IPS-18c (cell line): Measurements from ENCODE around the gene KDM4B.

Source experiments
- H3K4me3 ChIP-seq: 2 replicates; pipeline ENCODE4 v1.7.0; 2013; ENCODE audit warnings: low read depth, mild to moderate bottlenecking, low read length, moderate library complexity; ENCODE audit not compliant: insufficient read depth
- H3K9me3 ChIP-seq: one replicate; pipeline ENCODE4 v1.6.1; 2013; ENCODE audit warnings: mild to moderate bottlenecking, low read length, moderate library complexity; ENCODE audit not compliant: control insufficient read depth, insufficient read depth

KDM4B gene

GRCh38 chr19:5094768-5095567 lies 126.1 kb downstream of the KDM4B start:
- peaks cover 6% of the 10 kb centered on the region for H3K9me3 ChIP-seq

GRCh38 chr19:5095568-5095850 lies 126.6 kb downstream of the KDM4B start:
- peaks cover 6% of the 10 kb centered on the region for H3K9me3 ChIP-seq

More at GRCh38 chr19:5094768-5095567, 126.1 kb downstream of the KDM4B start:
- no peak overlapping the region for H3K4me3 ChIP-seq

GRCh38 chr19:5096536-5096935 lies 127.6 kb downstream of the KDM4B start:
- Histone ChIP-seq H3K9me3 (peaks cover 6% of the 10 kb centered on the region), H3K4me3 (no peak overlapping the region)

More at GRCh38 chr19:5095568-5095850, 126.6 kb downstream of the KDM4B start:
- H3K4me3 ChIP-seq, result no peak overlapping the region

- Histone ChIP-seq H3K9me3 (peaks cover 6% of the 10 kb centered on the region), H3K4me3 (no peak overlapping the region)
Observed at GRCh38 chr19:5097331-5097930, 128.5 kb downstream of the KDM4B start.

- H3K9me3 ChIP-seq, result peaks cover 6% of the 10 kb centered on the region
- no peak overlapping the region for H3K4me3 ChIP-seq
Observed at GRCh38 chr19:5097959-5098623, 129.2 kb downstream of the KDM4B start.

GRCh38 chr19:5098646-5099045 lies 129.7 kb downstream of the KDM4B start:
- peaks cover 6% of the 10 kb centered on the region for H3K9me3 ChIP-seq
- H3K4me3 ChIP-seq, result no peak overlapping the region

- Histone ChIP-seq H3K9me3 (peaks cover 6% of the 10 kb centered on the region), H3K4me3 (no peak overlapping the region)
Observed at GRCh38 chr19:5099701-5100221, 130.8 kb downstream of the KDM4B start.

GRCh38 chr19:5101871-5102270 lies 133.0 kb downstream of the KDM4B start:
- Histone ChIP-seq H3K9me3 (peaks cover 6% of the 10 kb centered on the region), H3K4me3 (no peak overlapping the region)

- Histone ChIP-seq H3K9me3 (peaks cover 6% of the 10 kb centered on the region), H3K4me3 (no peak overlapping the region)
Observed at GRCh38 chr19:5102520-5102919, 133.6 kb downstream of the KDM4B start.

GRCh38 chr19:5103061-5103701 lies 134.3 kb downstream of the KDM4B start:
- H3K9me3 ChIP-seq, result peaks cover 6% of the 10 kb centered on the region
- H3K4me3 ChIP-seq, result no peak overlapping the region

GRCh38 chr19:5103812-5104410 lies 135.0 kb downstream of the KDM4B start:
- H3K9me3 ChIP-seq, result peaks cover 4% of the 10 kb centered on the region
- no peak overlapping the region for H3K4me3 ChIP-seq

- Histone ChIP-seq H3K9me3 (no peaks in the 10 kb centered on the region), H3K4me3 (no peak overlapping the region)
Observed at GRCh38 chr19:5104871-5105351, 136.0 kb downstream of the KDM4B start.

GRCh38 chr19:5106191-5106726 lies 137.3 kb downstream of the KDM4B start:
- no peak overlapping the region for H3K4me3 ChIP-seq
- H3K9me3 ChIP-seq, result no peaks in the 10 kb centered on the region

GRCh38 chr19:5106971-5107370 lies 138.1 kb downstream of the KDM4B start:
- no peak overlapping the region for H3K4me3 ChIP-seq
- H3K9me3 ChIP-seq, result no peaks in the 10 kb centered on the region

GRCh38 chr19:5107432-5108122 lies 138.7 kb downstream of the KDM4B start:
- Histone ChIP-seq H3K9me3 (no peaks in the 10 kb centered on the region), H3K4me3 (no peak overlapping the region)

GRCh38 chr19:5108123-5108596 lies 139.2 kb downstream of the KDM4B start:
- Histone ChIP-seq H3K9me3 (no peaks in the 10 kb centered on the region), H3K4me3 (no peak overlapping the region)
